Muscle layer of duodenum (tissue), 2 donors: Measurements from ENCODE around the gene KCNJ15.

Source experiments
- H3K27ac ChIP-seq: one replicate; pipeline ENCODE4 v1.7.0; 2013; ENCODE audit warnings: mild to moderate bottlenecking, low read length
- H3K27me3 ChIP-seq: one replicate; pipeline ENCODE4 v1.7.0; 2013; ENCODE audit warnings: low read depth, mild to moderate bottlenecking, control low read depth, low read length
- H3K36me3 ChIP-seq, 2 donors: one replicate each; pipeline ENCODE4 v1.7.0; 2013; ENCODE audit warnings: low read length in 2 of 2, control low read depth in 1 of 2, mild to moderate bottlenecking in 1 of 2; ENCODE audit not compliant: insufficient read depth in 2 of 2, control insufficient read depth in 1 of 2
- H3K4me1 ChIP-seq, 2 donors: one replicate each; pipeline ENCODE4 v1.7.0; 2013; ENCODE audit warnings: low read length in 2 of 2, mild to moderate bottlenecking in 2 of 2, control low read depth in 1 of 2, moderate library complexity in 1 of 2; ENCODE audit not compliant: insufficient read depth in 2 of 2, control insufficient read depth in 1 of 2
- H3K4me3 ChIP-seq, 2 donors: one replicate each; pipeline ENCODE4 v1.7.0; 2013; ENCODE audit warnings: low read length in 2 of 2, low read depth in 1 of 2, mild to moderate bottlenecking in 1 of 2
- H3K9me3 ChIP-seq, 2 donors: one replicate each; pipeline ENCODE4 v1.7.0; 2013; ENCODE audit warnings: low read length in 2 of 2, control low read depth in 1 of 2, mild to moderate bottlenecking in 1 of 2; ENCODE audit not compliant: control insufficient read depth in 1 of 2
- donor health status: healthy.

Gene KCNJ15

GRCh38 chr21:38258521-38259485, 2.0 kb downstream of the KCNJ15 start:
- Histone ChIP-seq H3K27ac (no peak overlapping the region), H3K4me1 (no peaks in the 10 kb centered on the region), H3K4me3 (no peak overlapping the region)

DNA sequence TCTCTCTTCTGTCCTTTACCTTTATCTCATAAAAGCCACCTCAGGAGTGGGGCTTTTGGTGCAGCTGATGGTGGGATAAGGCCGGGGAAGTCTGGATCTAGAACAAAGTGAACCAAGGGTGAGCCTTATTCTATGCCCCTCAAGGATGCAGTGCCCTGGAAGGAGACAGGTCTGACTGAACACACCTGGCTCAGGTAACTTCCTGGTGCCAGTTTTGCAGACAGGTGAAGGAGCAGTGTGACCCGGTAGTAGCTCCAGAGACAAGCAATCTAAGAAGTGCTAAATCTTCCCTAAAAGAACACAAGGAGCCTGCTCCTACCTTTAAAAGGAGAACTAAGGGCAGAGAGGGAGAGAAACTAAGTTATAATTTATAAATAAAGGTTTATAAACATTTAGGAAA, 2.9 kb downstream of the KCNJ15 start:
- Histone ChIP-seq H3K4me1 (no peaks in the 10 kb centered on the region), H3K36me3 (no peaks in the 10 kb centered on the region), H3K27ac (no peak overlapping the region), H3K27me3 (no peaks in the 10 kb centered on the region), H3K9me3 (no peaks in the 10 kb centered on the region), H3K4me3 (no peak overlapping the region)

More at GRCh38 chr21:38258521-38259485, 2.0 kb downstream of the KCNJ15 start:
- H3K27me3 ChIP-seq = no peaks in the 10 kb centered on the region
- no peaks in the 10 kb centered on the region for H3K36me3 ChIP-seq
- H3K9me3 ChIP-seq = no peaks in the 10 kb centered on the region

DNA sequence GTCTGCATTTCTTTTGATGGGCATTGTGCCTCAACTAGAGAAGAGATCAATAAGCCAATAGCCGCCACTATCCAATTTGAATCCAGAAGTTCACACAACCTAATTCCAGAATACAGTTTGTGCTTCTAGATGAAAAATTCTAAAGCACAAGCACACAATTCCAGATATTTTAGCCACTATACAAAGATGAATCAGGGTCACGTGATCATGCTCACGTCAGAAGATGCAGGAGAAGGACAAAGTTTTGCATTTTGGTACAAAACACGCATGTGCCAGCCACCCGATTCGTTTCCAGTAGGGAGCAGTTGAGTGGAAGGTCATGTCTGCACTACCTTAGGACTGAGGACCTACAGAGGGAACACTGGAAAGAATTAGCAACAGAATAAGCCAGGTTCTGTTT, 3.6 kb downstream of the KCNJ15 start:
- H3K27ac ChIP-seq = no peak overlapping the region
- H3K27me3 ChIP-seq = no peaks in the 10 kb centered on the region
- H3K36me3 ChIP-seq = no peaks in the 10 kb centered on the region
- no peak overlapping the region for H3K4me3 ChIP-seq
- H3K9me3 ChIP-seq = no peaks in the 10 kb centered on the region
- H3K4me1 ChIP-seq = no peaks in the 10 kb centered on the region

- Histone ChIP-seq H3K9me3 (no peaks in the 10 kb centered on the region), H3K36me3 (no peaks in the 10 kb centered on the region), H3K4me3 (no peak overlapping the region), H3K27me3 (no peaks in the 10 kb centered on the region), H3K27ac (no peak overlapping the region), H3K4me1 (no peaks in the 10 kb centered on the region)
Observed at GRCh38 chr21:38261851-38262250, 5.1 kb downstream of the KCNJ15 start.

DNA sequence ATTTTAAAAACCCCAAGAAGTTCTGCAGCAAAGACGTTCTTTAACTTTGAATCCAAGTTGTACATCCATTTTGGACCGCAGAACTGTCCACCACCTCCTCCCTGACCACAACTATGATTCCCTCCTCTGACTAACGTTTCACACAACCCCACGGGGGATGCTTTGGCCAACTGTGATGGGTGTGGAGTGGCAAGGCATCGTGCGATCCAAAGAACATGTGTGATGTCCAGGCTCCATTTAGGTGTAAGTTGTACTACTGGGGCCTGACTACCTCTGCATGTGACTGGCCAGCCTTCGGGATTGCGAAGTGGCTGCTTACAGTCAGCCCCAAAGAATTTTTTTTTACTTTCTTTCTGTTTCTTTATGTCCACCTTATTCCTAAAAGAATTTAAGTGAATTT, 6.7 kb downstream of the KCNJ15 start:
- Histone ChIP-seq H3K4me3 (no peak overlapping the region), H3K36me3 (no peaks in the 10 kb centered on the region), H3K27me3 (no peaks in the 10 kb centered on the region), H3K27ac (no peak overlapping the region), H3K9me3 (no peaks in the 10 kb centered on the region), H3K4me1 (no peaks in the 10 kb centered on the region)

- H3K4me3 ChIP-seq = no peak overlapping the region
Observed at GRCh38 chr21:38264571-38264970, 7.8 kb downstream of the KCNJ15 start.

DNA sequence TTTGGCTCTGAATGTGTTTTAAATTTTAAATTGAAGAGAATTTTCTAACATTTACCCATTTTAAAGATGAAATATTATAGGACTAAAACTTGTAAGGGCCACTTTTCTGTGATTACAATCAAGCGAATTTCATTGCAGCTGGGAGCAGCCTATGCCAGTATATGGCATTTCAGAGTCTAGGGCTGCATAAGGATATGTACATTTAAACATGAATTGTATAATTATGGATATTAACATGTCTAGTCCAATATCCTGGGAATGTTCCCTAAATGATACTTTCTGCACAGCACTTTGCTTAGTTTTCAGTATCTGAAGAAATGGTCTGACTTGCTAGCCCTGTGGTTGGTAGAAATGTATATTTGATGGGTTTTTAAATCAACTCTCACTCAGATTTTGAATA, 8.4 kb downstream of the KCNJ15 start:
- no peaks in the 10 kb centered on the region for H3K4me1 ChIP-seq
- no peak overlapping the region for H3K27ac ChIP-seq
- H3K36me3 ChIP-seq = no peaks in the 10 kb centered on the region
- H3K27me3 ChIP-seq = no peaks in the 10 kb centered on the region
- H3K4me3 ChIP-seq = no peak overlapping the region
- no peaks in the 10 kb centered on the region for H3K9me3 ChIP-seq

More at GRCh38 chr21:38264571-38264970, 7.8 kb downstream of the KCNJ15 start:
- Histone ChIP-seq H3K27me3 (no peaks in the 10 kb centered on the region), H3K36me3 (no peaks in the 10 kb centered on the region), H3K4me1 (no peaks in the 10 kb centered on the region), H3K9me3 (no peaks in the 10 kb centered on the region), H3K27ac (no peak overlapping the region)

GRCh38 chr21:38266732-38267131, 9.9 kb downstream of the KCNJ15 start:
- Histone ChIP-seq H3K4me3 (no peak overlapping the region), H3K4me1 (no peaks in the 10 kb centered on the region), H3K27ac (no peak overlapping the region), H3K9me3 (no peaks in the 10 kb centered on the region), H3K27me3 (no peaks in the 10 kb centered on the region), H3K36me3 (no peaks in the 10 kb centered on the region)

GRCh38 chr21:38267136-38267755, 10.5 kb downstream of the KCNJ15 start:
- no peak overlapping the region for H3K27ac ChIP-seq
- no peaks in the 10 kb centered on the region for H3K27me3 ChIP-seq
- no peaks in the 10 kb centered on the region for H3K9me3 ChIP-seq
- no peaks in the 10 kb centered on the region for H3K4me1 ChIP-seq
- no peak overlapping the region for H3K4me3 ChIP-seq
- no peaks in the 10 kb centered on the region for H3K36me3 ChIP-seq

DNA sequence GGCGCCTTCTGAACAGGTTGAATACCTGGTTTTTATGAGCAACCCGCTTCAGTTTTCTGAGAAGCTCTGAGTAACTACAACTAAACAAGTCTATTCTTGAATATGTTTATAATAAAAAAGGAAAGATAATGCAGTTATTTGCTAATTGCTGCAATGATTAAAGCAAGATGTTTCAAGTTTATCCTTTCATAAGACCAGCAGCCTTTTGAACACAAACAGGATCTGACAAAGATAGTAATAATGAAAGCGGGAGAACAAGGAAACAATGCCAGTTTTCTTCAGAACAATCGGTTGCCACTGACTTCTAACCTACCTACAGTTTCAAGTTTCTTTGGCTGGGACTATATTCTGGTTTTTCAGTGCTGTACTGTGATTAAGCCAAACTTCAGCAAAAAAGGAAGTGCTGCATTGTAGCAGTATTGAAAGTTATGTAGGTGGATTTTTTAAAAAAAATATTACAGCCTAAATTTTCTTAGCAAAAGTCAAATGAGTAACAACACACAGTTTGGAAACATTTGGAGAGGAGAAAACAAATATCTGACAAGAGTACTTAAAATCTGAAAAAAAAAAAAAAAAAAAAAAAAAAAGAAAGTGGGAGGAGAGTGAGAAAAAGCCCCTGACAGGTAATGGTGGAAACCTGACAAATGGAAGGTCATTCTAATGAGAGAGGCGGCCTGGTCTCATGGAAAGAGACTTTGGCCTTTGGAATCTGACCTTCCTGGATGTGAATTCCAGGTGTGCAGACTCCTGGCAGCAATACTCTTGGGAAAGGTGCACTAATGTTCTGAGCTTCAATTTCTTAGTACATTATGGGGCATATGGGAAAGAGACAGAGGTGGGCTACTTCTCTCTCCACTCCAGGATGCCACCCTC, 11.4 kb downstream of the KCNJ15 start:
- no peaks in the 10 kb centered on the region for H3K4me1 ChIP-seq

More for the DNA sequence above, 11.4 kb downstream of the KCNJ15 start:
- H3K27me3 ChIP-seq = no peaks in the 10 kb centered on the region
- no peaks in the 10 kb centered on the region for H3K9me3 ChIP-seq
- no peak overlapping the region for H3K27ac ChIP-seq
- no peaks in the 10 kb centered on the region for H3K36me3 ChIP-seq
- H3K4me3 ChIP-seq = no peak overlapping the region
